WTC11 (cell line): Measurements from ENCODE around the gene LLGL1. TPM values are rescaled to one million over a fixed set of nuclear protein-coding genes. Genes with fewer than 3 reads are reported as not detected.

Source experiments
- ATAC-seq: fragments of 200-7000 bp; cut with Tn5 transposase; 2 replicates; pipeline ENCODE4 v1.10.0; 2021; ENCODE audit warnings: mild to moderate bottlenecking, moderate library complexity
- CTCF ChIA-PET: fragments of 300-600 bp; sonication (Branson Sonifier 250); formaldehyde crosslinking; loops from one replicate; lab custom pipeline; 2021; ENCODE audit warnings: antibody characterized with exemption; lab: Charles Lee
- POLR2A ChIA-PET: fragments of 350-600 bp; sonication (Branson Sonifier 250); formaldehyde crosslinking; loops from one replicate; lab custom pipeline; 2021; ENCODE audit warnings: antibody characterized with exemption; lab: Charles Lee
- DNase-seq: peaks from one replicate; pipeline ENCODE4 v3.0.0; 2021; ENCODE audit warnings: low spot score
- H3K27ac Mint-ChIP-seq: 2 replicates; pipeline ENCODE4 v1.8.0; 2021; ENCODE audit warnings: mixed read lengths
- H3K27me3 Mint-ChIP-seq: 2 replicates; pipeline ENCODE4 v1.8.0; 2021; ENCODE audit warnings: low read depth, mild to moderate bottlenecking, moderate library complexity, mixed read lengths
- H3K36me3 Mint-ChIP-seq: 2 replicates; pipeline ENCODE4 v1.8.0; 2021; ENCODE audit warnings: mixed read lengths
- H3K4me1 Mint-ChIP-seq: 2 replicates; pipeline ENCODE4 v1.8.0; 2022; ENCODE audit warnings: mixed read lengths
- H3K4me3 Mint-ChIP-seq: 2 replicates; pipeline ENCODE4 v1.8.0; 2021; ENCODE audit warnings: mild to moderate bottlenecking, moderate library complexity, mixed read lengths
- H3K9me3 Mint-ChIP-seq: 2 replicates; pipeline ENCODE4 v1.8.0; 2021; ENCODE audit warnings: mixed read lengths
- E2F1 ChIP-seq: sonication (generic); formaldehyde crosslinking; IDR thresholded peaks from 2 replicates; pipeline ENCODE4 v1.8.0; 2022; ENCODE audit warnings: mild to moderate bottlenecking, missing genetic modification reagents
- E2F5 ChIP-seq: sonication (generic); formaldehyde crosslinking; IDR thresholded peaks from 2 replicates; pipeline ENCODE4 v1.8.1; 2022; ENCODE audit warnings: mild to moderate bottlenecking, moderate library complexity, missing genetic modification reagents
- FOXP1 ChIP-seq: sonication (generic); formaldehyde crosslinking; IDR thresholded peaks from 2 replicates; pipeline ENCODE4 v1.8.0; 2022; ENCODE audit warnings: missing genetic modification reagents, mild to moderate bottlenecking, moderate library complexity, borderline replicate concordance
- GABPB1 ChIP-seq: sonication (generic); formaldehyde crosslinking; IDR thresholded peaks from 2 replicates; pipeline ENCODE4 v1.8.1; 2023; ENCODE audit warnings: mild to moderate bottlenecking, missing genetic modification reagents
- GRHL2 ChIP-seq: fragments of 250-450 bp; sonication (Bioruptor Pico); IDR thresholded peaks from 2 replicates; pipeline ENCODE4 v1.8.0; 2022; ENCODE audit warnings: mild to moderate bottlenecking, moderate library complexity; ENCODE audit not compliant: insufficient replicate concordance, severe bottlenecking
- JUN ChIP-seq: sonication (generic); formaldehyde crosslinking; IDR thresholded peaks from 2 replicates; pipeline ENCODE4 v1.8.0; 2023; ENCODE audit warnings: mild to moderate bottlenecking, missing genetic modification reagents
- MXD4 ChIP-seq: fragments of 250-450 bp; sonication (Bioruptor Pico); IDR thresholded peaks from 2 replicates; pipeline ENCODE4 v1.8.0; 2021; ENCODE audit warnings: mild to moderate bottlenecking, moderate library complexity, borderline replicate concordance
- NFATC4 ChIP-seq: fragments of 250-450 bp; sonication (Bioruptor Pico); IDR thresholded peaks from 2 replicates; pipeline ENCODE4 v1.9.0; 2021; ENCODE audit warnings: mild to moderate bottlenecking
- NFYB ChIP-seq: sonication (generic); formaldehyde crosslinking; conservative IDR thresholded peaks from 2 replicates; pipeline ENCODE4 v1.8.0; 2022; ENCODE audit warnings: low read depth, missing genetic modification reagents
- NR1H2 ChIP-seq: sonication (generic); formaldehyde crosslinking; IDR thresholded peaks from 2 replicates; pipeline ENCODE4 v1.9.0; 2021; ENCODE audit warnings: mild to moderate bottlenecking, moderate library complexity, missing genetic modification reagents
- PRRX2 ChIP-seq: fragments of 250-450 bp; sonication (Bioruptor Pico); IDR thresholded peaks from 2 replicates; pipeline ENCODE4 v1.8.0; 2021; ENCODE audit warnings: mild to moderate bottlenecking
- RELA ChIP-seq: sonication (generic); formaldehyde crosslinking; IDR thresholded peaks from 2 replicates; pipeline ENCODE4 v1.8.1; 2022; ENCODE audit warnings: missing genetic modification reagents, mild to moderate bottlenecking, borderline replicate concordance
- SOX15 ChIP-seq: fragments of 250-450 bp; sonication (Bioruptor Pico); IDR thresholded peaks from 2 replicates; pipeline ENCODE4 v1.9.0; 2021; ENCODE audit warnings: mild to moderate bottlenecking
- TCF7 ChIP-seq: sonication (generic); formaldehyde crosslinking; IDR thresholded peaks from 2 replicates; pipeline ENCODE4 v1.8.0; 2022; ENCODE audit warnings: mild to moderate bottlenecking, low read depth, missing genetic modification reagents, moderate library complexity
- TEAD1 ChIP-seq: sonication (generic); formaldehyde crosslinking; IDR thresholded peaks from 2 replicates; pipeline ENCODE4 v1.8.0; 2022; ENCODE audit warnings: mild to moderate bottlenecking, missing genetic modification reagents
- ZBTB21 ChIP-seq: sonication (generic); formaldehyde crosslinking; IDR thresholded peaks from 2 replicates; pipeline ENCODE4 v1.8.1; 2023; ENCODE audit warnings: mild to moderate bottlenecking, missing genetic modification reagents, borderline replicate concordance
- ZNF138 ChIP-seq: sonication (generic); formaldehyde crosslinking; conservative IDR thresholded peaks from 2 replicates; pipeline ENCODE4 v1.8.1; 2022; ENCODE audit warnings: mild to moderate bottlenecking, moderate library complexity, missing genetic modification reagents
- ZNF317 ChIP-seq: sonication (generic); formaldehyde crosslinking; IDR thresholded peaks from 2 replicates; pipeline ENCODE4 v1.8.1; 2023; ENCODE audit warnings: low read depth, mild to moderate bottlenecking, moderate library complexity, missing genetic modification reagents, borderline replicate concordance
- total RNA-seq: library from RNA; stranded (reverse); gene quantifications from 3 replicates; pipeline ENCODE4 v1.2.3, GENCODE V29; 2021
- TF ChIP-seq, protein P1 (sequence below): fragments of 200-600 bp; IDR thresholded peaks from 2 replicates; pipeline ENCODE4 v1.8.0; 2022; ENCODE audit warnings: antibody characterized with exemption
- TF ChIP-seq, protein P2 (sequence below): sonication (generic); formaldehyde crosslinking; IDR thresholded peaks from 2 replicates; pipeline ENCODE4 v1.8.0; 2023; ENCODE audit warnings: missing genetic modification reagents
- TF ChIP-seq, protein P3 (sequence below): sonication (generic); formaldehyde crosslinking; IDR thresholded peaks from 2 replicates; pipeline ENCODE4 v1.8.1; 2023; ENCODE audit warnings: mild to moderate bottlenecking, missing genetic modification reagents, borderline replicate concordance

Gene LLGL1
- total RNA-seq, 1 experiment from 2014 or later = 87.8 TPM

DNA sequence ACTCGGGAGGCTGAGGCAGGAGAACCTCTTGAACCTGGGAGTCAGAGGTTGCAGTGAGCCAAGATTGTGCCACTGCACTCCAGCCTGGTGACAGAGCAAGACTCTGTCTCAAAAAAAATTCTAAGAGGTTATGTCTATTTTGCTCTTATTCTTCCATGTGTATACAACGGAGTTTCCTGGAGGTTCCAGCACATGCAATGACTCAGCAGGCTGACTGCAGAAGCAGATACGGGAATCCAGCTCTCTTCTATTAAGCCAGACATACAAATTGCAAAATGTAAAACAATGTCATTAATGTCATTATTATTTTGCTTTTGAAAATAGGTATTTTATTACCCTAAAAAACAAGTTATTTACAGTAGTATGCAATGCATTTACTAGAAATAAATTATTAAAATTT lies 53.4 kb downstream of the LLGL1 start:
- ChIA-PET CTCF (no interaction called here), POLR2A (no interaction called here)
- Mint-ChIP-seq H3K36me3 (peaks cover 65% of the 10 kb centered on the region), H3K9me3 (no peaks in the 10 kb centered on the region), H3K4me3 (no peak overlapping the region), H3K27ac (no peak overlapping the region), H3K27me3 (no peaks in the 10 kb centered on the region), H3K4me1 (no peaks in the 10 kb centered on the region)
- no peak for TF ChIP-seq TEAD1 (CRISPR knock-in tag)
- no peak for TF ChIP-seq GABPB1
- TF ChIP-seq SOX15 (CRISPR knock-in tag) = no peak
- no peak for TF ChIP-seq NFYB (CRISPR knock-in tag)
- no peak for TF ChIP-seq MXD4 (CRISPR knock-in tag)
- no peak for TF ChIP-seq NR1H2 (CRISPR knock-in tag)
- TF ChIP-seq NFATC4 = no peak
- no peak for TF ChIP-seq GRHL2 (CRISPR knock-in tag)
- TF ChIP-seq, protein P1, sequence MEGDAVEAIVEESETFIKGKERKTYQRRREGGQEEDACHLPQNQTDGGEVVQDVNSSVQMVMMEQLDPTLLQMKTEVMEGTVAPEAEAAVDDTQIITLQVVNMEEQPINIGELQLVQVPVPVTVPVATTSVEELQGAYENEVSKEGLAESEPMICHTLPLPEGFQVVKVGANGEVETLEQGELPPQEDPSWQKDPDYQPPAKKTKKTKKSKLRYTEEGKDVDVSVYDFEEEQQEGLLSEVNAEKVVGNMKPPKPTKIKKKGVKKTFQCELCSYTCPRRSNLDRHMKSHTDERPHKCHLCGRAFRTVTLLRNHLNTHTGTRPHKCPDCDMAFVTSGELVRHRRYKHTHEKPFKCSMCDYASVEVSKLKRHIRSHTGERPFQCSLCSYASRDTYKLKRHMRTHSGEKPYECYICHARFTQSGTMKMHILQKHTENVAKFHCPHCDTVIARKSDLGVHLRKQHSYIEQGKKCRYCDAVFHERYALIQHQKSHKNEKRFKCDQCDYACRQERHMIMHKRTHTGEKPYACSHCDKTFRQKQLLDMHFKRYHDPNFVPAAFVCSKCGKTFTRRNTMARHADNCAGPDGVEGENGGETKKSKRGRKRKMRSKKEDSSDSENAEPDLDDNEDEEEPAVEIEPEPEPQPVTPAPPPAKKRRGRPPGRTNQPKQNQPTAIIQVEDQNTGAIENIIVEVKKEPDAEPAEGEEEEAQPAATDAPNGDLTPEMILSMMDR = no peak
- TF ChIP-seq, protein P2, sequence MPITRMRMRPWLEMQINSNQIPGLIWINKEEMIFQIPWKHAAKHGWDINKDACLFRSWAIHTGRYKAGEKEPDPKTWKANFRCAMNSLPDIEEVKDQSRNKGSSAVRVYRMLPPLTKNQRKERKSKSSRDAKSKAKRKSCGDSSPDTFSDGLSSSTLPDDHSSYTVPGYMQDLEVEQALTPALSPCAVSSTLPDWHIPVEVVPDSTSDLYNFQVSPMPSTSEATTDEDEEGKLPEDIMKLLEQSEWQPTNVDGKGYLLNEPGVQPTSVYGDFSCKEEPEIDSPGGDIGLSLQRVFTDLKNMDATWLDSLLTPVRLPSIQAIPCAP (CRISPR knock-in tag) = no peak
- TF ChIP-seq PRRX2 (CRISPR knock-in tag) = no peak
- no peak for TF ChIP-seq JUN (CRISPR knock-in tag)
- TF ChIP-seq E2F5 (CRISPR knock-in tag) = no peak
- no peak for TF ChIP-seq FOXP1 (CRISPR knock-in tag)
- no peak for TF ChIP-seq ZNF138 (CRISPR knock-in tag)
- TF ChIP-seq, protein P3, sequence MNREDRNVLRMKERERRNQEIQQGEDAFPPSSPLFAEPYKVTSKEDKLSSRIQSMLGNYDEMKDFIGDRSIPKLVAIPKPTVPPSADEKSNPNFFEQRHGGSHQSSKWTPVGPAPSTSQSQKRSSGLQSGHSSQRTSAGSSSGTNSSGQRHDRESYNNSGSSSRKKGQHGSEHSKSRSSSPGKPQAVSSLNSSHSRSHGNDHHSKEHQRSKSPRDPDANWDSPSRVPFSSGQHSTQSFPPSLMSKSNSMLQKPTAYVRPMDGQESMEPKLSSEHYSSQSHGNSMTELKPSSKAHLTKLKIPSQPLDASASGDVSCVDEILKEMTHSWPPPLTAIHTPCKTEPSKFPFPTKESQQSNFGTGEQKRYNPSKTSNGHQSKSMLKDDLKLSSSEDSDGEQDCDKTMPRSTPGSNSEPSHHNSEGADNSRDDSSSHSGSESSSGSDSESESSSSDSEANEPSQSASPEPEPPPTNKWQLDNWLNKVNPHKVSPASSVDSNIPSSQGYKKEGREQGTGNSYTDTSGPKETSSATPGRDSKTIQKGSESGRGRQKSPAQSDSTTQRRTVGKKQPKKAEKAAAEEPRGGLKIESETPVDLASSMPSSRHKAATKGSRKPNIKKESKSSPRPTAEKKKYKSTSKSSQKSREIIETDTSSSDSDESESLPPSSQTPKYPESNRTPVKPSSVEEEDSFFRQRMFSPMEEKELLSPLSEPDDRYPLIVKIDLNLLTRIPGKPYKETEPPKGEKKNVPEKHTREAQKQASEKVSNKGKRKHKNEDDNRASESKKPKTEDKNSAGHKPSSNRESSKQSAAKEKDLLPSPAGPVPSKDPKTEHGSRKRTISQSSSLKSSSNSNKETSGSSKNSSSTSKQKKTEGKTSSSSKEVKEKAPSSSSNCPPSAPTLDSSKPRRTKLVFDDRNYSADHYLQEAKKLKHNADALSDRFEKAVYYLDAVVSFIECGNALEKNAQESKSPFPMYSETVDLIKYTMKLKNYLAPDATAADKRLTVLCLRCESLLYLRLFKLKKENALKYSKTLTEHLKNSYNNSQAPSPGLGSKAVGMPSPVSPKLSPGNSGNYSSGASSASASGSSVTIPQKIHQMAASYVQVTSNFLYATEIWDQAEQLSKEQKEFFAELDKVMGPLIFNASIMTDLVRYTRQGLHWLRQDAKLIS = no peak
- no peak for TF ChIP-seq E2F1 (CRISPR knock-in tag)
- TF ChIP-seq RELA = no peak
- no peak for ATAC-seq
- no peak for DNase-seq

DNA sequence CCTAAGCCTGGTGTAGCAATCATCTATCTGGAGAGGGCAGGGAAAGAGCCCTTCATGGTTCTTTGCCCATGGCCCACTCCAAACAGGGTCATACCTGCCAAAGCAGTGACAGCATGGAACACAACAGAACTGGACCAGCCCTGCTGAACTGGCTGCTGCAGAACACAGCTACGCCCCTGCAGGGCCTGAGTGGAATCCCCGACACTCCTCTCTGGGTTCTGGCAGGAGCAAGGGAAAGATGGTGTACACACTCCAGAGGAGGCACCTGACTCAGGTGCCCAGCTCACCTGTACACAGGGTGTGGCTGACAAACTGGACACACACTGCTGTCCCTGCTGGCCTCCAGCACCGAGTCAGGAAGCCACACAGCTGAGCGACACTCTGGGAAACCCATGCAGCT lies 54.8 kb downstream of the LLGL1 start:
- ATAC-seq = no peak
- Mint-ChIP-seq H3K9me3 (no peaks in the 10 kb centered on the region), H3K4me1 (no peaks in the 10 kb centered on the region), H3K4me3 (no peak overlapping the region), H3K27me3 (no peaks in the 10 kb centered on the region), H3K27ac (no peak overlapping the region)
- CTCF ChIA-PET = interaction anchor here (0.6 kb wide), 1 partner anchor 63 kb away, joined by 3 read pairs; no protein-coding TSS in a partner anchor
- TF ChIP-seq ZBTB21 (CRISPR knock-in tag) = no peak
- TF ChIP-seq TCF7 = no peak
- no peak for TF ChIP-seq ZNF317 (CRISPR knock-in tag)
- TF ChIP-seq, all 79 proteins: peak for 0
- POLR2A ChIA-PET = no interaction called here
- H3K36me3 Mint-ChIP-seq = peaks cover 74% of the 10 kb centered on the region
- no peak for DNase-seq
